NB4 (cell line): ENCODE results near the gene MPHOSPH6.

Source experiments
- CTCF ChIP-seq: IDR thresholded peaks from one replicate; pipeline ENCODE4 v1.5.1; 2012; ENCODE audit warnings: low read depth, low read length
- MYC ChIP-seq: IDR thresholded peaks from 2 replicates; pipeline ENCODE4 v1.6.1; 2011; ENCODE audit warnings: low read depth, low read length
- POLR2A ChIP-seq: IDR thresholded peaks from 2 replicates; pipeline ENCODE4 v1.6.1; 2011; ENCODE audit warnings: mild to moderate bottlenecking; ENCODE audit not compliant: insufficient read length; ENCODE audit errors: extremely low read depth

GRCh38 chr16:82136956-82137821 is 32.8 kb downstream of the MPHOSPH6 start:
- TF ChIP-seq POLR2A (no peak), CTCF (no peak), MYC (no peak)
